Testis (tissue), 2 donors: ENCODE data around the gene OR4M1.

Experiments
- CTCF ChIP-seq, 3 experiments: fragments of 450-650 bp in 2 of 3; fragments of 200-600 bp in 1 of 3; sonication (generic) in 1 of 3; IDR thresholded peaks; one replicate each; pipeline ENCODE4 v1.5.1; 2016 to 2019; ENCODE audit warnings: antibody characterized with exemption in 3 of 3, mild to moderate bottlenecking in 2 of 3, moderate library complexity in 1 of 3
- POLR2A ChIP-seq: fragments of 450-650 bp; IDR thresholded peaks from one replicate; pipeline ENCODE4 v1.6.1; 2017; ENCODE audit warnings: antibody characterized with exemption, mild to moderate bottlenecking, moderate library complexity

GRCh38 chr14:19729763-19730162 lies 43.5 kb upstream of the OR4M1 start:
- TF ChIP-seq CTCF (IDR thresholded peaks at IDR 0.05) (no peak), POLR2A (no peak)
